ENCODE results near the gene AP5Z1.

The AP5Z1 gene

DNA sequence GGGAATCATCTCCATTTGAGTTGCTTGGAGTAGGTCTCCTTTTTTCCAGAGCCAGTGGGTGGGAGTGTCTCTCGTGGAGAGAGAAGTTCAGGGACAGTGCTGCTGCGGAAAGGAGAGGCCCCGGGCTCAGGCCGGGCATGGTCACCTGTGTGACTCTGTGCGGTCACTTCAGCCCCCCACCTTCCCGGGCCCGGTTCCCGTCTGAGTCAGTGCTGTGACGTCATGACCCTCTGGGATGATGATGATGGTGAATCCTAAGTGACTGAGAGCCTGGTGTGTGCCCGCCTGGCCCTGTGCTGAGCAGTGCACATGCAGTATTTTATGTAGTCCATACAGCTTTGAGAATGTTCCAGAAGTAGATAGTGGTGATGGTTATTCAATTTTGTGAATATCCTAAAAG is 32.6 kb upstream of the AP5Z1 start:
- no peak overlapping the region for H3K9ac ChIP-seq (ENCODE audit: low read depth, low read length)
- H4K20me1 ChIP-seq (ENCODE audit: insufficient read depth, low read length) = peaks cover 38% of the 10 kb centered on the region
- H3K4me2 ChIP-seq (ENCODE audit: insufficient read depth, low read length) = no peak overlapping the region
- ATAC-seq (ENCODE audit: insufficient read depth, low read depth) = no peak
- no peak overlapping the region for H3K4me3 ChIP-seq (ENCODE audit: low read depth in 1 of 2, low read length in 2 of 2)
- peaks cover 65% of the 10 kb centered on the region for H3K79me2 ChIP-seq (ENCODE audit: insufficient read depth, low read length)
- no peak for TF ChIP-seq EZH2 (IDR thresholded peaks at IDR 0.05; ENCODE audit: borderline replicate concordance, low read depth, low read length, severe bottlenecking)
- TF ChIP-seq, protein P1, sequence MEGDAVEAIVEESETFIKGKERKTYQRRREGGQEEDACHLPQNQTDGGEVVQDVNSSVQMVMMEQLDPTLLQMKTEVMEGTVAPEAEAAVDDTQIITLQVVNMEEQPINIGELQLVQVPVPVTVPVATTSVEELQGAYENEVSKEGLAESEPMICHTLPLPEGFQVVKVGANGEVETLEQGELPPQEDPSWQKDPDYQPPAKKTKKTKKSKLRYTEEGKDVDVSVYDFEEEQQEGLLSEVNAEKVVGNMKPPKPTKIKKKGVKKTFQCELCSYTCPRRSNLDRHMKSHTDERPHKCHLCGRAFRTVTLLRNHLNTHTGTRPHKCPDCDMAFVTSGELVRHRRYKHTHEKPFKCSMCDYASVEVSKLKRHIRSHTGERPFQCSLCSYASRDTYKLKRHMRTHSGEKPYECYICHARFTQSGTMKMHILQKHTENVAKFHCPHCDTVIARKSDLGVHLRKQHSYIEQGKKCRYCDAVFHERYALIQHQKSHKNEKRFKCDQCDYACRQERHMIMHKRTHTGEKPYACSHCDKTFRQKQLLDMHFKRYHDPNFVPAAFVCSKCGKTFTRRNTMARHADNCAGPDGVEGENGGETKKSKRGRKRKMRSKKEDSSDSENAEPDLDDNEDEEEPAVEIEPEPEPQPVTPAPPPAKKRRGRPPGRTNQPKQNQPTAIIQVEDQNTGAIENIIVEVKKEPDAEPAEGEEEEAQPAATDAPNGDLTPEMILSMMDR (IDR thresholded peaks at IDR 0.05; ENCODE audit: borderline replicate concordance, extremely low read depth, low read length, poor library complexity, severe bottlenecking) = no peak
- no peaks in the 10 kb centered on the region for H3K9me3 ChIP-seq (ENCODE audit: insufficient read depth, low read length, severe bottlenecking)
- H3K27ac ChIP-seq (ENCODE audit: low read length) = no peak overlapping the region
- H2AFZ ChIP-seq (ENCODE audit: low read depth, low read length) = no peak overlapping the region
- peaks cover 64% of the 10 kb centered on the region for H3K4me1 ChIP-seq (ENCODE audit: insufficient read depth, low read length)
- no peak for DNase-seq
- H3K36me3 ChIP-seq (ENCODE audit: insufficient read depth, low read length) = peaks cover 54% of the 10 kb centered on the region
- H3K27me3 ChIP-seq (ENCODE audit: insufficient read depth, low read length, poor library complexity) = no peaks in the 10 kb centered on the region

DNA sequence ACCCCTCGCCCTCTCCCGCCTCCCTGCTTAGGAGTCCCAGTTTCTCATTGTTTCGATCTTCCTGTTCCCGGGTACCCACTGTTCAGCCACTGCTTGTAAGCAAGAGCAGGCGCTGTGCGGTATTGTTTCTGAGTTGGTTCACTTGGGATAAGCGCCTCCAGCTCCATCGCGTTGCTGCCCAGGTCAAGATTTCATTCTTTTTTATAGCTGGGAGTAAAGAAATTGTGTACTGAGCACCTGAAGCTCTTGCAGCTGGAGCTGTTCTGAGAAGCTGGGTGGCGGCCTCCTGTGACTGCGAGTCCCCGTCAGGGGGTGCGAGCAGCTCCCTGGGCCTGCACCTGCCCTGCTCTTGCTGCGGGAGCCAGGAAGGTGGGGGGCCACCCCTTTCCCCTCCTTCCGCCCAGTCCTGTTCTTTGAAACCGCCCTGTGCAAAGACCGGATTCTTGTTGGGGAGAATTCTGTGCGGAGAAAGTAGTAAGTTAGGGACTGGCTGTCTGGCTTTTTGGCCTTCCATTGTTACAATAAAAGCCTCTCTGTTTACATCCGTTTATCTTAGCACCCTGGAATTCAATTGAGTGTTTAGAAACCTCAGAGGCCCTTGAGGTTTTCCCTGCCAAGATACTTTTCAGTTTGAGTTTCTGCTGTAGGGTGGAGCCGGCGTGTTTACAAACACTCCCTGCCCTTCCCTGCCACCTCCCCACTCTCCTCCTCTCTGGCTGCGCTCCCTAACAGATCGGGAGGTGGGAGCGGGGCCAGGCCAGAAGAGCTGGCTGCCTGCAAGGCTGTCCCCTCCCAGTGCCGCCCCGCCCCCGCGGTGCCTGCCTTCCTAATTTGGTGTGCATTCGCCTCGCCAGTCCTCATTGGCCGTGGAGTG is 30.8 kb upstream of the AP5Z1 start:
- DNase-seq (peak; percentile 85), ATAC-seq (ENCODE audit: insufficient read depth, low read depth) (peak; percentile 81)
- Histone ChIP-seq H3K9ac (ENCODE audit: low read depth, low read length) (peak overlapping the region; percentile 60), H3K36me3 (ENCODE audit: insufficient read depth, low read length) (peaks cover 55% of the 10 kb centered on the region), H4K20me1 (ENCODE audit: insufficient read depth, low read length) (peaks cover 39% of the 10 kb centered on the region), H3K27me3 (ENCODE audit: insufficient read depth, low read length, poor library complexity) (no peaks in the 10 kb centered on the region), H3K9me3 (ENCODE audit: insufficient read depth, low read length, severe bottlenecking) (no peaks in the 10 kb centered on the region), H3K4me2 (ENCODE audit: insufficient read depth, low read length) (peak overlapping the region; percentile 77), H3K79me2 (ENCODE audit: insufficient read depth, low read length) (peaks cover 68% of the 10 kb centered on the region), H2AFZ (ENCODE audit: low read depth, low read length) (peak overlapping the region; percentile 21), H3K4me1 (ENCODE audit: insufficient read depth, low read length) (peaks cover 54% of the 10 kb centered on the region), H3K4me3 (ENCODE audit: low read depth in 1 of 2, low read length in 2 of 2) (peak overlapping the region in 1 of 2 experiments; percentile 55; a peak in 3 of 4 replicates), H3K27ac (ENCODE audit: low read length) (peak overlapping the region; percentile 89)
- TF ChIP-seq, protein P1 (IDR thresholded peaks at IDR 0.05; ENCODE audit: borderline replicate concordance, extremely low read depth, low read length, poor library complexity, severe bottlenecking) = peak; percentile 29
- TF ChIP-seq EZH2 (IDR thresholded peaks at IDR 0.05; ENCODE audit: borderline replicate concordance, low read depth, low read length, severe bottlenecking) = no peak

DNA sequence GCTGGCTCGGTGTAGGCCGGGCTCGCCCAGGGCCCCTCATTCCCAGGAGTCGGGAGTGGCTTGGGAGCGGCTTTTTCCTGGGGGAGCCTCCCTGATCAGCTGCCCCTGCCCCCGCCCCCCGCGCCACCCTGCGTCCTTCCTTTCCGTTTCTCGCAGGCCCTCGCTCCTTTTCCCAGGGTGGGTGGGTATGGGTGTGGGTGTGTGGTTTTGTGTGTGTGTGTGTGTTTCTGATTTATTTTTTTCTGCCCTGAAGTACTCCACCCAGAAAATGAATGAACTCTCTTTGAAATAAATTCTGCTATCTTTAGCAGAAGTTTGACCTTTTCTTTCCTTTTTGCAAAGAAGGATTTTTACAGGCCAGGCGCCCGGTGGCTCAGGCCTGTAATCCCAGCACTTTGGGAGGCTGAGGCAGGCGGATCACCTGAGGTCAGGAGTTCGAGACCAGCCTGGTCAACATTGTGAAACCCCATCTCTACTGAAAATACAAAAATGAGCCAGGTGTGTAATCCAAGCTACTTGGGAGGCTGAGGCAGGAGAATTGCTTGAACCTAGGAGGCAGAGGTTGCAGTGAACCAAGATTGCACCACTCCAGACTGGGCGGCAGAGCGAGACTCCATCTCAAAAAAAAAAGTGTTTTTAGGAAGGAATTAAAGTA is 30.0 kb upstream of the AP5Z1 start:
- Histone ChIP-seq H3K4me2 (ENCODE audit: insufficient read depth, low read length) (peak overlapping the region; percentile 77), H3K36me3 (ENCODE audit: insufficient read depth, low read length) (peaks cover 59% of the 10 kb centered on the region), H3K27ac (ENCODE audit: low read length) (peak overlapping the region; percentile 89), H3K27me3 (ENCODE audit: insufficient read depth, low read length, poor library complexity) (no peaks in the 10 kb centered on the region), H3K4me3 (ENCODE audit: low read depth in 1 of 2, low read length in 2 of 2) (peak overlapping the region; percentile 26 to 55; a peak in 3 of 4 replicates), H3K9me3 (ENCODE audit: insufficient read depth, low read length, severe bottlenecking) (no peaks in the 10 kb centered on the region), H2AFZ (ENCODE audit: low read depth, low read length) (peak overlapping the region; percentile 21; the same call in 1 of the 2 replicates), H3K4me1 (ENCODE audit: insufficient read depth, low read length) (peaks cover 52% of the 10 kb centered on the region), H4K20me1 (ENCODE audit: insufficient read depth, low read length) (peaks cover 42% of the 10 kb centered on the region), H3K79me2 (ENCODE audit: insufficient read depth, low read length) (peaks cover 73% of the 10 kb centered on the region), H3K9ac (ENCODE audit: low read depth, low read length) (peak overlapping the region; percentile 60)
- DNase-seq (peak; percentile 6), ATAC-seq (ENCODE audit: insufficient read depth, low read depth) (peak; percentile 41; the same call in 2 of the 3 replicates)
- TF ChIP-seq, protein P1 (IDR thresholded peaks at IDR 0.05; ENCODE audit: borderline replicate concordance, extremely low read depth, low read length, poor library complexity, severe bottlenecking) = no peak
- no peak for TF ChIP-seq EZH2 (IDR thresholded peaks at IDR 0.05; ENCODE audit: borderline replicate concordance, low read depth, low read length, severe bottlenecking)

All from DND-41 (cell line).